ENCODE measurements around the gene KIAA1210. TPM values are rescaled to one million over a fixed set of nuclear protein-coding genes. Genes with fewer than 3 reads are reported as not detected.

Gene KIAA1210
- total and polyA plus RNA-seq, 2 of the 8 experiments (the other 6 are each of a cell fraction or from before 2014, with no cell fraction given) = 0.02 TPM; not detected in 1

DNA sequence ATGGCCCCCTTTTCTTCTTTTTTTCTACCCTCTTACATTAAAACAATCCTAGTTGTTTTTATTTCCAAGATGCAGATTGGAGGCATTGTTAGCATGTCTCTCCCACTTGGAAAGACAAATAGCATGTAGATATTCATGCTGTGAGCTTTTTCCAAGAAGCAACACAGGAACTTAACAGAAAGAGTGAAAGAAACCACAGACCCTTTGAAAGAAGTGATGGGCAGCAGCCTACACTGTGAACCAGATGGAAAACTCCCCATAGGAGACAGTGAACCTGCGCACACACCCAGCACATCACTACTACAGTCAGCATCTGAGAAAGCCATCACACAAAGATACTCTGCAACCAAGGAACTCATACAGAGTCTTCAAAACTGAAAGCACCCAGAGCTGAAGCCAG, 37.0 kb downstream of the KIAA1210 start (continued):
- TF ChIP-seq BRCA1 (IDR thresholded peaks at IDR 0.05; ENCODE audit: low read depth, low read length) = no peak

Measured in H1 (cell line).